ENCODE results near the gene DDX31. TPM values are rescaled to one million over a fixed set of nuclear protein-coding genes. Genes with fewer than 3 reads are reported as not detected.

Gene DDX31
- total RNA-seq, 2 experiments from 2014 or later, result 31.0 to 32.6 TPM

DNA sequence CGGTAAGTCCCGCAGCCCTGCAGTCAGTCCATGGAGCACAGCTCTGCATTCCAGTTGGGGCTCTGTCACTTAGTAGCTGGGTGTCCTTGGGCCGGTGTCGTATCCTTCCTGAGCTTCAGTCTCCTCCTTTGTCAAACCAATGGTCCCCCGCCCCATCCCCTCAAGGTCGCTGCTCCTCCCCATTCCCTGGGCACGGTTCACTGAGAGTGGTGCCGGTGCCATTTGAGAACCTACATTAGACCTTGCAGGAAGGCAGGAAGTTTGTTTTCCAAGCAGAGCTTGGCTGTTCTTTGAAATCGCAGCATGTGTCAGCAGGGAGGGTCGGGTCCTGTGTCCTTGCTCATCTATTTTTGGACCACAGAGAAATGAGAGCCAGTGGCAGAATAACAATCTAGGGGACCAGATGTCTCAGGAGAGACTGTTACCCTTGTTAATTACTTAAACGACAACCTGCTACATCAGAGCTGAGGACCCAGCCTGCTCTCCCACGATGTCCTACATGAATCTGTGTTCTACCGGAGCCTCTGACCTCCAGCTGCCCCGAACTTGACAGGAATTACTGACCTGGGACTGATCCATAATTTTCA, 109.1 kb downstream of the DDX31 start:
- CTCF ChIA-PET, result interaction anchor here (0.6 kb wide), 1 partner anchor 234 kb away, joined by 3 read pairs; no protein-coding TSS in a partner anchor
- POLR2A ChIA-PET, result no interaction called here

GRCh38 chr9:132559711-132560110, 110.1 kb downstream of the DDX31 start:
- CTCF ChIA-PET, result no interaction called here
- POLR2A ChIA-PET, result no interaction called here

DNA sequence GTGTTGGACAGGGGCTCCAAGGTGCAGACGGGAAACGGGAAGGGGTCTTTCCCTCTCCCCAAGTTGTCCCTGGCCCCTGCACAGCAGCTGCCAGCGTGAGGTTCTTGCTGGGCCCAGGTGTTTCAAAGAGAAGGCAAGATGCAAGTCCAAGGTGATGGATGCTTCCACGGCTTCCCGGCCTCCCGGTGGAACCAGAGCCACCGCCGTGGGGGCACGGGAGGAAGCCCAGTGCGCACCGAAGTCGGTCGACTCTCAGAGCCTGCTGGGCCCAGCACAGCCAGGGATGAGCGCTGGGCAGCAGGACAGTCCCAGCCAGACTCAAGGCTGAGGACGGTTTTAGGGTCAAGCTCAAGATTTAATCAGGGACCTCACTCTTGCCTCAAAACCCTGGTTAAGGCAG, 112.6 kb downstream of the DDX31 start:
- ChIA-PET CTCF (no interaction called here), POLR2A (no interaction called here)

DNA sequence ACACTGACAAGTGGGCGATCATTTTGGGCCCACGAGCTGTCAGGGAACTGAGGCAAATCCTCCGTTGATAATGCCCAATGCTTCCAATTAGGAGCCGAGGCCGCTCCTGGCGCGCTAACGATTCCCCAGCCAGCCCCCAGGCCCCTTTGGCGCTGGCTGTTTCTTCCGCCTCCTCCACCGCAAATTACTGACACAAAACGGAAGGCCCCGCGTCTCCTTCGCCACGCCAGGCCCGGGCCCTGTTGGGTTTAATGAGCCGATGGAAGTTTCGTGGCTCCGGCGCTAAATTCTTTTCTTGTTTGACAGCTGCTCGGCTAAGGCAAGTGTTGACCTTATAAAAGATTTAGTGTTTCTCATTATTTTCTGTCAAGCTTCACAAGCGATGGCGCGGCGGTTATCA, 113.1 kb downstream of the DDX31 start:
- CTCF ChIA-PET, result no interaction called here
- POLR2A ChIA-PET, result no interaction called here

DNA sequence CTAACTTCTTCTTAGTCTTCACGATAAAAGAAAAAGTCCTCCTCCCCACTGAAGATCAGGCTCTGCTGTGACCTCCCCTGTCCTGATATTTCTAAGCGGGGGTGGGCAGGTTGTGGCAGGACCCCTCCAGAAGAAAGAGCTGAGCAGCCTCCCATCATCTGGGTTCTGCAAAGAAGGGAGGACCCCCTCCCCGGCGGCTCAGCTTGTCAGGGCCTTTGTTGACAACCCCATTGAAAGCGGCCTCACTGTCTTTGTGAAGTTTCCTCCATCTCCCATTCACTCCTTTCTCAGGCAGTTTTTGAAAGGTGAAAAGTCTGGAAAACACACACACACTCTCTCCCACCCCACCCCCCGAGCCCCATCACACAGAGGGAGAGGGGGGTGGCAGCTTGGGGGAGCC, 113.5 kb downstream of the DDX31 start:
- CTCF ChIA-PET, result no interaction called here

GRCh38 chr9:132555528-132555927, 114.3 kb downstream of the DDX31 start:
- ChIA-PET POLR2A (no interaction called here), CTCF (interaction anchor here (0.5 kb wide), 1 partner anchor 14 kb away, joined by 4 read pairs; no protein-coding TSS in a partner anchor)

More for the DNA sequence above, 113.5 kb downstream of the DDX31 start:
- POLR2A ChIA-PET, result no interaction called here

DNA sequence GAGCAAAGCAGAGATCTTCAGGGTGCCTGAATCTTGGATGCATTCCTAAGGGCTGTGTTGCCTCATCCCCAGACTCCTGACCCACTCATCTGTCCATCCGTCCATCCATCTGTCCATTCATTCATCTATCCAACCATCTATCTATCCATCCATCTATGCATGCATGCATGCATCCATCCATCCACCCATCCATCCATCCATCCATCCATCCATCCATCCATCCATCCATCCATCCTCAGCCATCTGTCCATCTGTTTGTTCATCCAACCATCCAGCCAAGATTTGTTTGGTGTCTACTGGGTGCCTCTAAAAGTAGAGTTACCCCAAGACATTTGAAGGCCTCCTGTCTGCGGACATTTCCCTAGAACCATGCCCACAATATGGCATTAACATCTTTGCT, 115.0 kb downstream of the DDX31 start:
- ChIA-PET POLR2A (no interaction called here), CTCF (interaction anchor here (0.5 kb wide), 1 partner anchor 15 kb away, joined by 4 read pairs; no protein-coding TSS in a partner anchor)

DNA sequence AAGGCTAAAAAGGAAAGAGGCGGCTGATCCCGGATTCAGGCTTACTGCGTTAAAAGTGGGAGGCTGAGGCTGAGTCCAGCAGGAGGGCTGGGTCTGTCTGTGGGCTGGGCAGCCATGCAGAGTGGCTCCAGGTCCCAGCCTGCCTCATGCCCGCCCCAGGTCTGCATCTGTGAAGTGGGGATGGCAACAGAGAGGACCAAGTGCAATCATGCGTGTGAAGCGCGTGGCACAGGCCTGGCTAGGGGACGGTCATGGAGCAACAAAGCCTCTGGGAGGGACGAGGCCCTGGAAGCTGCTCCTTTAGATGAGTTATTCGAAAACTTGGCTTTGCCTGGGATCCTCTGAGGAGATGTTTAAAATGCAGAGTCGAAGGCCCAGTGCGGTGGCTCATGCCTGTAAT, 117.7 kb downstream of the DDX31 start:
- ChIA-PET POLR2A (interaction anchor here (0.7 kb wide), 1 partner anchor 10 kb away, joined by 3 read pairs; no protein-coding TSS in a partner anchor), CTCF (no interaction called here)

DNA sequence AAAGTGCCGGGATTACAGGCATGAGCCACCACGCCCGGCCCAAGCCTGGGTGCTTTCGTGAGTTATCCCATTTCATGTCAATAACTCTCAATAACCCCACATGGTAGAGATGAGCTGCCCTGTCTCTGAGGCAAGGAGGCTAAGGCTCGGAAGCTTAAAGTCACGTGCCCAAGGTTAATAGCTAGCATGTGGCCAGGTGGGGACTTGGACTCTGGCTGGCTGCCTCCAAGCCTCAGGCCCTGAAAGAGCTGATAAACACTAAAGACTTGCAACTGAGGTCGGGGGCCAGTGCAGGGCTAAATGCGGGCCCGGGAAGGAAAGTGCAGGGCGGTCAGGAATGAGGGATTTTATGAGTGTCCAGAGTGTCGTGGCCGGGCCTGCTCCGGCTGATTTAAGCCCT, 118.2 kb downstream of the DDX31 start:
- ChIA-PET CTCF (no interaction called here), POLR2A (no interaction called here)

- CTCF ChIA-PET, result no interaction called here
Measured at GRCh38 chr9:132548751-132549640, 120.8 kb downstream of the DDX31 start.

GRCh38 chr9:132547976-132548730, 121.6 kb downstream of the DDX31 start:
- ChIA-PET CTCF (no interaction called here), POLR2A (no interaction called here)

More at GRCh38 chr9:132548751-132549640, 120.8 kb downstream of the DDX31 start:
- POLR2A ChIA-PET, result no interaction called here

DNA sequence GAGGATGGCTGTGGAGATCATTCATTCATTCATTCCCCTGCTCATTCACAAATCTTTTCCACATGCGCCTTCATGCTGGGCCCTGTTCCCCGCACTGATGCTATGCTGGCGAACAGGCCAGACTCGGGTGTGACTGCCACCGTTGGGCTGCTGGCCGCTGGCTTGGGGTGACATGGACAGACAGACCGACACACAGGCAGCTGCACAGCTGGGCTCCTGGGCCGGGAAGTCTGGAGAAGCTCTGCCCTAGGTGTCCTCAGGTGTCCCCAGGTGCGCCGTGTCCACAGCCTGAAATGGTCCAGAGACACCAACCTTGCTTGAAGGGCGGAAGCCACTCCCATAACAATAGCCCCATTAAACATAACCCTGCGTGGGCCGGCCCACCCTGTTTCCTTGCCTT, 122.3 kb downstream of the DDX31 start:
- CTCF ChIA-PET, result no interaction called here
- POLR2A ChIA-PET, result no interaction called here

- ChIA-PET CTCF (no interaction called here), POLR2A (no interaction called here)
Measured at GRCh38 chr9:132547052-132547431, 122.7 kb downstream of the DDX31 start.

DNA sequence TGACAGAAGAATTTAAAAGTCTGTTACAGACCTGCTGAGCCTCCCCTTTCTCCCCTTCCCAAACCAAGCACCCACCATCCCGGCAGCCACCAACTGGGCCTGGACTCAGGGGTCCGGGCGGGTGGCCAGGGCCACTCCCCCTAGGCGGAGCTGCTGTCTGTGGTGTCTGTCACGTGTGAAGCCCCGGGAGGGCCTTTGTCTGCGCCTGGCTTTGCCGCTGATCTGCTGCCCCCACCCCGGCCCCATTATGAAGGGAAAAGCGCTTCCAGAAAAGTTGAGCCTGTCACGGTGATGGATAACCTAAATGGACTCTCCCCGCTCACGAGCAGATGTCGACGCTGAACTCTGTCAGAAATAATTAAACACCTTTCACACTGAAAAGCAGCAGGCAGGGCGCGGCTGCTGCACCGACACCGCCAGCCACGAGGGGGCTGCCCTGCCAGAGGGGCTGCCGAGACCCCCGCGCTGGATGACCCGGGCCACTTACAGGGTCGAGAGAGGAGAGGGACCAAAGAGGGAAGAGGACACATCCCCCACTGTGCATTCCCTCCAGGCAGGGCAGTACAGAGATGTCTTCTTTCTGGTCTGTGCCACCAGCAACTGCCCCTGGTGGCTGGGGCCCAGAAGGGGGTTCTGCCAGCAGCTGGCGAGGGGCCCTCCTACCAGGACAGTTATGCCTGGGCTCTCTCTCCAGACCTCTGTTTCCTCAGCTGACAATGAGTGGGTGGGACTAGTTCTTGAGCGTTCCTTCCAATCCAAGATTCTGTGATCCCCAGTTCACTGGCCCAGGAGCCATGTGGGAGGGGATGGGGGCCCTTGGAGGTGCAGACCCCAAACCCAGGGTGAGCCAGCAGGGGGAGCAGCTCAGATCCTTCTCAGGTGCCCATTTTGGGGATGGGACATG, 123.4 kb downstream of the DDX31 start:
- POLR2A ChIA-PET, result no interaction called here

GRCh38 chr9:132545578-132545977, 124.2 kb downstream of the DDX31 start:
- POLR2A ChIA-PET, result no interaction called here
- CTCF ChIA-PET, result no interaction called here

More for the DNA sequence above, 123.4 kb downstream of the DDX31 start:
- CTCF ChIA-PET, result no interaction called here

DNA sequence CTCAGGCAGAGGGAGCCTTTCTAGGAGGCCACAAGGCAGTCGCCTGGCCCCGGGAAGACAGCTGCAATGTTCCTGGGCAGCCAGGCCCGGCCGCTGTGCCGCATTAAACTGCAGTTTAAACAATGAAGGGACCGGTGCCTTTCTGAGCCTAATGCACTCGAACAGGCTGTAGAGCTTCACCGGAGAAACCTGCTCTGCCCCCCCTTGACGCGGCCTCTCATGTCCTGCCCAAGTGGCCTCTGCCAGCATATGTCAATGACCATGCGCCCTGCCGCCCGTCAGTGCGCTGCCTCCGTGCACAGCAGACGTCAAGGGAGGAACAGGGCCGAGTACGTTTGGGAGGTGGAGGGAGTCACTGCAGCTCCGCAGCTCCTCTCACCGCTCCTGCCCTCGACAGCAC, 125.8 kb downstream of the DDX31 start:
- ChIA-PET CTCF (interaction anchor here (0.6 kb wide), 1 partner anchor 128 kb away, joined by 3 read pairs; no protein-coding TSS in a partner anchor), POLR2A (no interaction called here)

DNA sequence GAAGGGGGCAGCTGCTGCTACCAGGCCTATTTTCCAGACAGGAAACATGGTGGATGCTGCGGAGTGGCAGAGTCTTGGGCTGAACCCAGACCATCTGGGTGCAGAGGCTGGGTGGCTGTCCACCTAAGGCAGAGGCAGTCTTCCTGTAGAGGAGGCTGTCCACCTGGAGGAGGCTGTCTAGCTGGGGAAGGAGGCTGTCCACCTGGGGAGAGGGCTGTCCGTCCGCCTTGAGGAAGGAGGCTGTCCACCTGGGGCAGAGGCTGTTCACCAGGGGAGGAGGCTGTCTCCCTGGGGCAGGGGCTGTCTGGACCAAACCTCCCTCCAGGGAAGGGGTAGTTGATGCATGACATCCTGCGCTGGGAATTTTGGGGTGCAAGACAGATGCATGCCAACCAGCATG, 126.5 kb downstream of the DDX31 start:
- ChIA-PET CTCF (no interaction called here), POLR2A (no interaction called here)
